Activated gamma-delta T cell (primary cell): ENCODE results near the gene SLX9.
"Not testable (repeated sequence)": the region's sequence is repeated elsewhere in the genome, so short reads cannot be mapped to it uniquely, and the experiment has no call there.

Experiments used
- DNase-seq: peaks from one replicate; lab custom pipeline; 2025; lab: John Stamatoyannopoulos, UW

SLX9 gene

GRCh38 chr21:44916965-44917364 lies 22.9 kb upstream of the SLX9 start:
- DNase-seq: no peak

- DNase-seq: no peak
Observed at GRCh38 chr21:44917446-44918106, 22.3 kb upstream of the SLX9 start.

GRCh38 chr21:44918107-44918470 lies 21.7 kb upstream of the SLX9 start:
- no peak for DNase-seq

DNA sequence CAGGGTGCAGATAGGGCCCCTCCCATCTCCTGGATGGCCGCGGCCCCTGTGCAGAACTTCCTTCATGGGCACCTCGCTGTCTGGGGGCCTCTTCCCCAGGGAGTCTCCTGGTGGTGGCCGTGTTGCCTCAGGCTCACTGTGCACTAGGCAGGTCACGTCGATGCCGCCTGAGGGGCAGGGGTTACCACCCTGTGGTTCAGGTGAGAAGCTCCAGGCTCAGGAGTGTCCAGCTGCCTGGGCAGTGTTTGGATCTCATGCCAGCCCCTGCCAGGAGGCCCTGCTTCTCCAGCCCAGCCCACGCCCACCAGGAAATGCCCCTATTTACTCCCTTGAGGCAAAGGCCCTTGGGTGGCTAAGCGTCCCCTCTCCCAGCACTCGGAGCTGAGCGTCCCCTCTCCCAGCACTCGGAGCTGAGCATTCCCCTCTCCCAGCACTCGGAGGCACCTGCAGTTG lies 21.2 kb upstream of the SLX9 start:
- DNase-seq: no peak

GRCh38 chr21:44919111-44919912 lies 20.5 kb upstream of the SLX9 start:
- DNase-seq: no peak

DNA sequence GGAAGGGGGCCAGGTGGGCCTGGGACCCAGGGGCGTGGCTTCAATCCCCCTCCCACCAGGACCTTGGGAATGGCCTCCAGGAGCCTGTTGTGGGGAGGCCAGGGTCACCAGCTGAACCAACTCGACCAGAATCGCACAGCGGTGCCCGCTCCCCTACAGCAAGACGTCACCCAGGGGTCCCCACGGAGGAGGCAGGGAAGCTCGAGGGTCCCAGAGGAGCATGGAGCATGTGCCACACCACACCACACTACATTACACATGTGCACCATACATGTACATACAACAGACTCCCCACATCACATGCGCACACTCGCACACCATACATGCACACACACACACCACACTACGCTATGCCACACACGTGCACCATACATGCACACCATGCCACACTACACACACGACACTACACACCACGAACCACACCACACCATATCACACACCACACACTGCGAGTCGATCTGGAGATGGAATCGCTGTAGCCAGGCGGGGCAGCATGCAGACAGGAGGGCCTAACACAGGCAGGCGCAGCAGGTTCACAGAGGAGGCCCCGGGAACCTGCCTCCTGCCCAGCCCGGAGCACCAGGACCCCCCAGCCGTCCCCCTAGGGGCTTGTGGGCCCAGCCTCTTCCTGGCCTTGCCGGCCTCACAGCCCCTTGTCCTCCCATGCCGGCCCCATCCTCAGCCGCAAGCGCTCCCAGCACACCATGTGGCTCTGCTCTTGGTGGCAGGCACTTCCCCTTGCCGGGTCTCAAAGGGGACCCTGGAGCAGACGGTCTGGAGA lies 19.7 kb upstream of the SLX9 start:
- DNase-seq: no peak

- DNase-seq: no peak
Observed at GRCh38 chr21:44920694-44921604, 18.9 kb upstream of the SLX9 start, which contains the start of gene ITGB2. Gene ITGB2 (minus strand): TSS chr21:44920899. CDS start chr21:44910782, 10,117 bp downstream.

- no peak for DNase-seq
Observed at GRCh38 chr21:44921928-44922327, 17.9 kb upstream of the SLX9 start.

DNA sequence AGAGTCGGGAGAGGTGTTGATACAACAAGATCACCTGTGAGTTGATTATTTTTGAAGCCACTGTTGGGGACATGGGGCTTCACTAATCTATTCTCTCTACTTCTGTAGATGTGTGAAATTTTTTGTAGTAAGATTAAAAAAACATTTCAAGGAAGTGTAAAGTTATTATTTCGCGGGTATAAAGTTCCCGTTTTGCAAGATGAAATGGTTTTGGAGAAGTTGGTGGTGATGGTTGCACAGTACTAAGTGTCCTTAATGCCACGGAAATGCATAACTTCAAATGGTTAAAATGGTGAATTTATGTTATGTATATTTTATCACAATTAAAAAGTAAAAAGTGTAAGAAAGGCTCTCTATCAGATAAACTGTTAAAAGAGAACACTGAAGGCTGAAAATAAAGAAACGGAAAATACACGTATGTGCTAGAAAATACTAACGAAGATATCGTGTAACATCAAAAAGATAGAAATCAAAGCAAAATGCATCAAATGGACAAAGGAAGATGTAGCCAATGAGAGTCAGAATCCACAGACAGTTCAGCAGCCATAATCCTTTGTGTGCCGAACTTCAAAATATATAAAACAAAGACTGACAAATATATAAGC lies 16.2 kb upstream of the SLX9 start:
- no peak for DNase-seq

GRCh38 chr21:44924606-44925377 lies 15.0 kb upstream of the SLX9 start:
- no peak for DNase-seq

DNA sequence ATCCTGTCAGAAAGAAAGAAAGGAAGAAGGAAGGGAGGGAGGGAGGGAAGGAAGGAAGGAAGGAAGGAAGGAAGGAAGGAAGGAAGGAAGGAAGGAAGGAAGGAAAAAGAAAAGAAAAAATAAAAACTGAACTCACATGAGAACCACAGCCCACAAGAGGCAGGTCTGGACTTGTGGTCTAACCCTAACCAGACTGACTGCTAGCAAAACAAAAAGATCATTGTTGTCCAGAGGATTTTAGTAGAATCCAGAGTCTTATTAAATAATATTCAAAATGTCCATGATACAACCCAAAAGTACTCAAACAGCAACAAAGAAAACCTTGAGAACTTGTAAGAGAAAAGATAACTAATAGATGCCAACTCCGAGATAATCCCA lies 14.5 kb upstream of the SLX9 start:
- DNase-seq: no peak

GRCh38 chr21:44926331-44927101 lies 13.3 kb upstream of the SLX9 start:
- DNase-seq: no peak

DNA sequence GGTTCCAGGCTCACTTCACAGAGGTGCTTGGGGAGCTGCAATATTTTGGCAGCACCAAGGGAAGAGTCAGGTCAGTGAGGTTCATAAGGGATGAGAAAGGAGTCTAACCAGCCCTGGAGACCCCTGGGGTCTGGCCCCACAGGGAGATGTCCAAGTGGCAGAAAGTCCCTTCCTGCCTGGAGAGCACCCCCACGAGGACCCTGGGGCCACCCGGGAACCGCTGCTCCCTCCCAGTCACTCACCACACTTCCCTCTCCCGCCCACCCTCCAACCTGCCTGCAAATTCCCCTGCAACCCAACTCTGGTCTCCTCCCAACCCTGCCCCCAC lies 12.6 kb upstream of the SLX9 start:
- DNase-seq: no peak

- peak; percentile 80 for DNase-seq
Observed at GRCh38 chr21:44927587-44928461, 12.0 kb upstream of the SLX9 start.

- not testable (repeated sequence) for DNase-seq
Observed at GRCh38 chr21:44928500-44929241, 11.2 kb upstream of the SLX9 start.

GRCh38 chr21:44929242-44929798 lies 10.5 kb upstream of the SLX9 start:
- DNase-seq: no peak

GRCh38 chr21:44929799-44930542 lies 9.9 kb upstream of the SLX9 start:
- no peak for DNase-seq
